T-helper 1 cell (primary cell): Measurements from ENCODE around the gene CUL2.
"Not testable (repeated sequence)": the region's sequence is repeated elsewhere in the genome, so short reads cannot be mapped to it uniquely, and the experiment has no call there.

ENCODE experiments used
- DNase-seq, 5 donors: peaks; one replicate each; pipeline ENCODE4 v3.0.0-alpha.2; 2012 to 2020

Gene CUL2

GRCh38 chr10:34973757-34974156 lies 116.4 kb downstream of the CUL2 start:
- not testable (repeated sequence) for DNase-seq

GRCh38 chr10:34973121-34973520 lies 117.0 kb downstream of the CUL2 start:
- DNase-seq: not testable (repeated sequence)

- not testable (repeated sequence) for DNase-seq
Measured at GRCh38 chr10:34972591-34972990, 117.5 kb downstream of the CUL2 start.

GRCh38 chr10:34971606-34972334 lies 118.4 kb downstream of the CUL2 start:
- not testable (repeated sequence) for DNase-seq

GRCh38 chr10:34969171-34969570 lies 121.0 kb downstream of the CUL2 start:
- DNase-seq: no peak

GRCh38 chr10:34967335-34967880 lies 122.7 kb downstream of the CUL2 start:
- no peak for DNase-seq

- no peak for DNase-seq
Measured at GRCh38 chr10:34966451-34966850, 123.7 kb downstream of the CUL2 start.

GRCh38 chr10:34966040-34966439 lies 124.1 kb downstream of the CUL2 start:
- no peak for DNase-seq

GRCh38 chr10:34964166-34964800 lies 125.9 kb downstream of the CUL2 start:
- no peak for DNase-seq

- DNase-seq: no peak
Measured at GRCh38 chr10:34962866-34963265, 127.3 kb downstream of the CUL2 start.

- DNase-seq: no peak
Measured at GRCh38 chr10:34960983-34961382, 129.2 kb downstream of the CUL2 start.

- DNase-seq: no peak
Measured at GRCh38 chr10:34959786-34960185, 130.4 kb downstream of the CUL2 start.

GRCh38 chr10:34959321-34959720 lies 130.8 kb downstream of the CUL2 start:
- DNase-seq: no peak
